CD4-positive, CD25-positive, alpha-beta regulatory T cell (primary cell): ENCODE measurements around the gene OSGEPL1. TPM values are rescaled to one million over a fixed set of nuclear protein-coding genes. Genes with fewer than 3 reads are reported as not detected.

ENCODE experiments used
- ATAC-seq, 2 donors: fragments of 150-1000 bp; cut with Tn5 transposase; one replicate each; pipeline ENCODE4 v1.10.0; 2021; ENCODE audit warnings: low read depth in 2 of 2, moderate number of reproducible peaks in 2 of 2, moderate library complexity in 1 of 2
- DNase-seq, 3 donors: peaks; one replicate each; pipeline versions ENCODE4 v3.0.0 to v3.0.0-alpha.2; 2012 to 2022; ENCODE audit warnings: mixed read lengths in 1 of 3
- H3K27ac ChIP-seq: one replicate; pipeline ENCODE4 v1.7.0; 2013; ENCODE audit warnings: mild to moderate bottlenecking, low read length; ENCODE audit not compliant: insufficient read depth, poor library complexity, severe bottlenecking
- H3K27me3 ChIP-seq: one replicate; pipeline ENCODE4 v1.7.0; 2013; ENCODE audit warnings: low read length; ENCODE audit not compliant: control insufficient read depth, insufficient read depth
- H3K36me3 ChIP-seq: one replicate; pipeline ENCODE4 v1.7.0; 2013; ENCODE audit warnings: mild to moderate bottlenecking, low read length, moderate library complexity; ENCODE audit not compliant: control insufficient read depth, insufficient read depth
- H3K4me1 ChIP-seq: 2 replicates; pipeline ENCODE4 v1.7.0; 2013; ENCODE audit warnings: mild to moderate bottlenecking, low read length; ENCODE audit not compliant: insufficient read depth, control insufficient read depth, poor library complexity, severe bottlenecking
- H3K4me3 ChIP-seq: one replicate; pipeline ENCODE4 v1.7.0; 2013; ENCODE audit warnings: low read depth, mild to moderate bottlenecking, low read length, moderate library complexity
- H3K9me3 ChIP-seq, 2 experiments: 1 replicate in 1 of 2; 2 replicates in 1 of 2; pipeline ENCODE4 v1.7.0; 2013; ENCODE audit warnings: low read length in 2 of 2, mild to moderate bottlenecking in 1 of 2, moderate library complexity in 1 of 2; ENCODE audit not compliant: control insufficient read depth in 2 of 2
- H3K27ac Mint-ChIP-seq, 3 donors: one replicate each; pipeline ENCODE4 v1.8.0; 2020 to 2022; ENCODE audit warnings: mild to moderate bottlenecking in 3 of 3, mixed read lengths in 3 of 3, moderate library complexity in 2 of 3
- H3K27me3 Mint-ChIP-seq: one replicate; pipeline ENCODE4 v1.8.0; 2022; ENCODE audit warnings: mild to moderate bottlenecking, mixed read lengths
- H3K36me3 Mint-ChIP-seq: one replicate; pipeline ENCODE4 v1.8.0; 2020; ENCODE audit warnings: mixed read lengths
- H3K4me1 Mint-ChIP-seq, 4 donors: one replicate each; pipeline ENCODE4 v1.8.0; 2020 to 2022; ENCODE audit warnings: mixed read lengths in 4 of 4, mild to moderate bottlenecking in 1 of 4
- H3K4me3 Mint-ChIP-seq, 4 donors: one replicate each; pipeline ENCODE4 v1.8.0; 2020 to 2022; ENCODE audit warnings: mild to moderate bottlenecking in 4 of 4, mixed read lengths in 4 of 4, moderate library complexity in 3 of 4
- H3K9me3 Mint-ChIP-seq, 7 donors: one replicate each; pipeline ENCODE4 v1.8.0; 2020 to 2022; ENCODE audit warnings: mixed read lengths in 7 of 7, mild to moderate bottlenecking in 3 of 7, moderate library complexity in 2 of 7
- polyA plus RNA-seq, 4 donors: library from polyadenylated mRNA; unstranded; fragments of 300-500 nt; fragmentation: Illumina TruSeq; gene quantifications; one replicate each; pipeline ENCODE4 v1.2.3, GENCODE V29; 2021
- total RNA-seq: library from RNA; stranded (reverse); gene quantifications from one replicate; pipeline ENCODE4 v1.2.3, GENCODE V29; 2022

Gene OSGEPL1
- total RNA-seq = 5.7 TPM
- 10 to 100 TPM; 11.5 to 15.6 (median 15.3) TPM for polyA plus RNA-seq

- Histone ChIP-seq H3K27ac (peak within 1 kb of the TSS; percentile 93), H3K27me3 (no peaks in the 10 kb centered on the region), H3K9me3 (no peaks in the 10 kb centered on the region), H3K4me1 (peaks cover 14% of the 10 kb centered on the region), H3K4me3 (peak within 1 kb of the TSS; percentile 100), H3K36me3 (peaks cover 4% of the 10 kb centered on the region)
- Mint-ChIP-seq H3K36me3 (peaks cover 10% of the 10 kb centered on the region), H3K9me3 (no peaks in the 10 kb centered on the region), H3K4me1 (peaks cover 5 to 22% (median 14%) of the 10 kb centered on the region in 4 donors), H3K27ac (peak within 1 kb of the TSS; percentile 98 to 100 (median 99)), H3K27me3 (no peaks in the 10 kb centered on the region), H3K4me3 (peak within 1 kb of the TSS; percentile 95 to 99 (median 98))
- peak; percentile 89 to 98 (median 91) for DNase-seq
- ATAC-seq = peak; percentile 94
These were observed at the start of gene OSGEPL1 for GRCh38 chr2:189762551-189763298. TSS of gene OSGEPL1 (minus strand) at chr2:189762792. CDS start at chr2:189761640, 1,152 bp downstream.

- H3K4me3 Mint-ChIP-seq = no peak overlapping the region
- ATAC-seq = no peak
These were observed 40.8 kb upstream of the OSGEPL1 start for GRCh38 chr2:189803431-189803830.

GRCh38 chr2:189802396-189802912, 39.9 kb upstream of the OSGEPL1 start:
- Mint-ChIP-seq H3K27me3 (no peaks in the 10 kb centered on the region), H3K4me1 (peaks cover 0 to 16% (median 12%) of the 10 kb centered on the region in 4 donors)

More at GRCh38 chr2:189803431-189803830, 40.8 kb upstream of the OSGEPL1 start:
- Histone ChIP-seq H3K36me3 (peaks cover 9% of the 10 kb centered on the region), H3K9me3 (no peaks in the 10 kb centered on the region), H3K4me3 (no peak overlapping the region), H3K27me3 (no peaks in the 10 kb centered on the region), H3K4me1 (no peaks in the 10 kb centered on the region), H3K27ac (no peak overlapping the region)
- no peaks in the 10 kb centered on the region for H3K9me3 Mint-ChIP-seq
- H3K27ac Mint-ChIP-seq = no peak overlapping the region
- no peaks in the 10 kb centered on the region for H3K27me3 Mint-ChIP-seq
- H3K4me1 Mint-ChIP-seq = peaks cover 0 to 15% (median 9%) of the 10 kb centered on the region in 4 donors
- H3K36me3 Mint-ChIP-seq = peaks cover 15% of the 10 kb centered on the region
- DNase-seq = no peak

GRCh38 chr2:189799531-189799930, 36.9 kb upstream of the OSGEPL1 start:
- no peaks in the 10 kb centered on the region for H3K4me1 ChIP-seq
- no peak for ATAC-seq
- Mint-ChIP-seq H3K4me1 (peaks cover 0 to 21% (median 11%) of the 10 kb centered on the region in 4 donors), H3K36me3 (peaks cover 34% of the 10 kb centered on the region), H3K27me3 (no peaks in the 10 kb centered on the region), H3K27ac (peak overlapping the region in 2 of 3 donors; percentile 11 to 47), H3K4me3 (no peak overlapping the region), H3K9me3 (peaks cover 0 to 1% (median 0%) of the 10 kb centered on the region in 7 donors)
- H3K27ac ChIP-seq = no peak overlapping the region
- H3K27me3 ChIP-seq = no peaks in the 10 kb centered on the region
- no peak overlapping the region for H3K4me3 ChIP-seq
- H3K36me3 ChIP-seq = peaks cover 27% of the 10 kb centered on the region
- H3K9me3 ChIP-seq = no peaks in the 10 kb centered on the region
- DNase-seq = no peak

More at GRCh38 chr2:189802396-189802912, 39.9 kb upstream of the OSGEPL1 start:
- H3K36me3 Mint-ChIP-seq = peaks cover 22% of the 10 kb centered on the region
- Histone ChIP-seq H3K4me1 (no peaks in the 10 kb centered on the region), H3K27me3 (no peaks in the 10 kb centered on the region), H3K9me3 (no peaks in the 10 kb centered on the region), H3K27ac (no peak overlapping the region), H3K36me3 (peaks cover 13% of the 10 kb centered on the region), H3K4me3 (no peak overlapping the region)
- no peak overlapping the region for H3K4me3 Mint-ChIP-seq
- no peak overlapping the region for H3K27ac Mint-ChIP-seq
- no peak for DNase-seq
- H3K9me3 Mint-ChIP-seq = no peaks in the 10 kb centered on the region
- ATAC-seq = no peak

GRCh38 chr2:189799030-189799331, 36.4 kb upstream of the OSGEPL1 start:
- Mint-ChIP-seq H3K9me3 (peaks cover 0 to 1% (median 0%) of the 10 kb centered on the region in 7 donors), H3K27ac (peak overlapping the region in 1 of 3 donors; percentile 47)
- DNase-seq = no peak

GRCh38 chr2:189798312-189799029, 35.9 kb upstream of the OSGEPL1 start:
- H3K4me3 Mint-ChIP-seq = no peak overlapping the region
- peaks cover 34% of the 10 kb centered on the region for H3K36me3 ChIP-seq
- ATAC-seq (peak in 1 of 2 donors; percentile 50), DNase-seq (peak in 1 of 3 donors; percentile 53)
- no peaks in the 10 kb centered on the region for H3K27me3 Mint-ChIP-seq
- no peaks in the 10 kb centered on the region for H3K27me3 ChIP-seq
- peaks cover 38% of the 10 kb centered on the region for H3K36me3 Mint-ChIP-seq
- no peak overlapping the region for H3K27ac ChIP-seq
- no peak overlapping the region for H3K4me3 ChIP-seq
- H3K27ac Mint-ChIP-seq = peak overlapping the region in 1 of 3 donors; percentile 47
- no peaks in the 10 kb centered on the region for H3K4me1 ChIP-seq
- H3K4me1 Mint-ChIP-seq = peaks cover 0 to 26% (median 11%) of the 10 kb centered on the region in 4 donors
- H3K9me3 Mint-ChIP-seq = peaks cover 0 to 1% (median 0%) of the 10 kb centered on the region in 7 donors
- no peaks in the 10 kb centered on the region for H3K9me3 ChIP-seq

More at GRCh38 chr2:189799030-189799331, 36.4 kb upstream of the OSGEPL1 start:
- H3K27me3 Mint-ChIP-seq = no peaks in the 10 kb centered on the region
- Histone ChIP-seq H3K4me1 (no peaks in the 10 kb centered on the region), H3K36me3 (peaks cover 30% of the 10 kb centered on the region), H3K27ac (no peak overlapping the region), H3K9me3 (no peaks in the 10 kb centered on the region), H3K27me3 (no peaks in the 10 kb centered on the region), H3K4me3 (no peak overlapping the region)
- peaks cover 0 to 26% (median 11%) of the 10 kb centered on the region in 4 donors for H3K4me1 Mint-ChIP-seq
- H3K4me3 Mint-ChIP-seq = no peak overlapping the region
- ATAC-seq = no peak
- peaks cover 37% of the 10 kb centered on the region for H3K36me3 Mint-ChIP-seq

GRCh38 chr2:189797902-189798301, 35.3 kb upstream of the OSGEPL1 start:
- Mint-ChIP-seq H3K36me3 (peaks cover 43% of the 10 kb centered on the region), H3K4me1 (peaks cover 0 to 26% (median 11%) of the 10 kb centered on the region in 4 donors), H3K9me3 (peaks cover 0 to 1% (median 0%) of the 10 kb centered on the region in 7 donors), H3K27me3 (no peaks in the 10 kb centered on the region), H3K27ac (no peak overlapping the region), H3K4me3 (no peak overlapping the region)
- no peaks in the 10 kb centered on the region for H3K9me3 ChIP-seq
- H3K36me3 ChIP-seq = peaks cover 38% of the 10 kb centered on the region
- no peaks in the 10 kb centered on the region for H3K27me3 ChIP-seq
- ATAC-seq = no peak
- no peak for DNase-seq
- H3K4me1 ChIP-seq = no peaks in the 10 kb centered on the region
- H3K27ac ChIP-seq = no peak overlapping the region
- H3K4me3 ChIP-seq = no peak overlapping the region
